Esophagus muscularis mucosa (tissue), 4 donors: ENCODE results near the gene GUCY2F.

ENCODE experiments used
- CTCF ChIP-seq, 3 experiments: fragments of 200-600 bp in 2 of 3; fragments of 450-650 bp in 1 of 3; sonication (generic) in 2 of 3; IDR thresholded peaks; one replicate each; pipeline ENCODE4 v1.5.1; 2017 to 2019; ENCODE audit warnings: antibody characterized with exemption in 3 of 3, mild to moderate bottlenecking in 2 of 3, moderate library complexity in 1 of 3
- EP300 ChIP-seq: sonication (generic); formaldehyde crosslinking; IDR thresholded peaks from one replicate; pipeline ENCODE4 v1.6.1; 2017; ENCODE audit warnings: antibody characterized with exemption
- POLR2A ChIP-seq: fragments of 450-650 bp; IDR thresholded peaks from one replicate; pipeline ENCODE4 v1.6.1; 2017; ENCODE audit warnings: antibody characterized with exemption, moderate library complexity, mild to moderate bottlenecking, low read depth
- POLR2AphosphoS5 ChIP-seq, 2 donors: sonication (generic); formaldehyde crosslinking; IDR thresholded peaks; one replicate each; pipeline ENCODE4 v1.6.1; 2017; ENCODE audit warnings: antibody characterized with exemption in 2 of 2

GRCh38 chrX:109327251-109327650 is 154.6 kb downstream of the GUCY2F start:
- no peak for TF ChIP-seq POLR2AphosphoS5 (IDR thresholded peaks at IDR 0.05)
- no peak for TF ChIP-seq CTCF (IDR thresholded peaks at IDR 0.05)
- no peak for TF ChIP-seq EP300
- no peak for TF ChIP-seq POLR2A
